PC-3 (cell line): Measurements from ENCODE around the gene CCDC194. TPM values are rescaled to one million over a fixed set of nuclear protein-coding genes. Genes with fewer than 3 reads are reported as not detected.

ENCODE experiments used
- ATAC-seq: fragments of 200-7000 bp; cut with Tn5 transposase; 2 replicates; pipeline ENCODE4 v1.9.1; 2020; ENCODE audit warnings: mild to moderate bottlenecking, moderate library complexity
- BruUV-seq: library from RNA; stranded (reverse); fragments of 400-500 nt; replicated peaks from 2 replicates; lab custom pipeline; 2021; lab: Mats Ljungman, UMichigan
- CTCF ChIA-PET: fragments of 300-600 bp; sonication (Branson Sonifier 250); formaldehyde crosslinking; loops from one replicate; lab custom pipeline; 2022; ENCODE audit warnings: antibody characterized with exemption; lab: Charles Lee
- POLR2A ChIA-PET: fragments of 300-600 bp; sonication (Branson Sonifier 250); formaldehyde crosslinking; loops from one replicate; lab custom pipeline; 2022; ENCODE audit warnings: antibody characterized with exemption; ENCODE audit not compliant: unreplicated experiment; lab: Charles Lee
- DNase-seq: peaks from one replicate; pipeline ENCODE4 v3.0.0-alpha.2; 2015
- H2AFZ ChIP-seq: fragments of 300-600 bp; sonication (generic); 2 replicates; pipeline ENCODE4 v1.6.0; 2016; ENCODE audit warnings: antibody characterized with exemption, low read length
- H3F3A ChIP-seq: fragments of 300-600 bp; sonication (generic); one replicate; pipeline ENCODE4 v1.6.0; 2017; ENCODE audit warnings: antibody characterized with exemption, low read length, control low read depth, mild to moderate bottlenecking; ENCODE audit not compliant: unreplicated experiment
- H3K27ac ChIP-seq: fragments of 300-600 bp; sonication (generic); 2 replicates; pipeline ENCODE4 v1.5.1; 2016; ENCODE audit warnings: mild to moderate bottlenecking, low read length
- H3K27me3 ChIP-seq: fragments of 300-600 bp; sonication (generic); 2 replicates; pipeline ENCODE4 v1.6.1; 2016; ENCODE audit warnings: low read length, mixed read lengths
- H3K36me3 ChIP-seq: fragments of 300-600 bp; sonication (generic); 2 replicates; pipeline ENCODE4 v1.6.1; 2016; ENCODE audit warnings: low read depth, mixed run types, low read length, mixed read lengths
- H3K4me1 ChIP-seq: fragments of 300-600 bp; sonication (generic); 2 replicates; pipeline ENCODE4 v1.5.1; 2016; ENCODE audit warnings: low read length; ENCODE audit not compliant: insufficient read depth
- H3K4me2 ChIP-seq: fragments of 300-600 bp; sonication (generic); 2 replicates; pipeline ENCODE4 v1.6.0; 2016; ENCODE audit warnings: low read length
- H3K4me3 ChIP-seq: fragments of 300-600 bp; sonication (generic); 2 replicates; pipeline ENCODE4 v1.5.1; 2016; ENCODE audit warnings: mild to moderate bottlenecking, low read length, mixed read lengths
- H3K79me2 ChIP-seq: fragments of 300-600 bp; sonication (generic); 2 replicates; pipeline ENCODE4 v1.6.1; 2017; ENCODE audit warnings: low read length, mixed read lengths
- H3K9ac ChIP-seq: fragments of 300-600 bp; sonication (generic); 2 replicates; pipeline ENCODE4 v1.6.0; 2016; ENCODE audit warnings: mild to moderate bottlenecking, low read length
- H3K9me2 ChIP-seq: fragments of 300-600 bp; sonication (generic); replicated peaks from 2 replicates; pipeline ENCODE4 v1.6.1; 2016; ENCODE audit warnings: mixed run types, low read length, mixed read lengths
- H3K9me3 ChIP-seq: fragments of 300-600 bp; sonication (generic); 2 replicates; pipeline ENCODE4 v1.6.1; 2016; ENCODE audit warnings: low read length, mixed read lengths
- H4K20me1 ChIP-seq: fragments of 300-600 bp; sonication (generic); 2 replicates; pipeline ENCODE4 v1.6.1; 2016; ENCODE audit warnings: low read length, mixed read lengths
- CTCF ChIP-seq: fragments of 300-600 bp; sonication (generic); conservative IDR thresholded peaks from 2 replicates; pipeline ENCODE4 v1.5.1; 2017; ENCODE audit warnings: antibody characterized with exemption, low read depth, mild to moderate bottlenecking, low read length
- EZH2 ChIP-seq: fragments of 300-600 bp; sonication (generic); IDR thresholded peaks from one replicate; pipeline ENCODE4 v1.6.1; 2017; ENCODE audit warnings: antibody characterized with exemption, mild to moderate bottlenecking, low read length; ENCODE audit not compliant: unreplicated experiment
- EZH2phosphoT487 ChIP-seq: fragments of 300-600 bp; sonication (generic); IDR thresholded peaks from 2 replicates; pipeline ENCODE4 v1.6.1; 2018; ENCODE audit warnings: mild to moderate bottlenecking, antibody characterized with exemption, low read length, borderline replicate concordance
- intact Hi-C: fragments of 100-400 bp; cut with micrococcal nuclease; formaldehyde crosslinking; loops from 2 replicates; pipeline ENCODE4 v1.9.0; 2023
- total RNA-seq: library from RNA; depleted of rRNA; stranded (reverse); fragments of >200 nt; gene quantifications from 2 replicates; pipeline ENCODE4 v1.2.3, GENCODE V29; 2014

Gene CCDC194
- total RNA-seq, 1 experiment from 2014 or later: not detected

GRCh38 chr19:17404621-17405249, 10.7 kb upstream of the CCDC194 start:
- POLR2A ChIA-PET: no interaction called here
- H2AFZ ChIP-seq: no peak overlapping the region

DNA sequence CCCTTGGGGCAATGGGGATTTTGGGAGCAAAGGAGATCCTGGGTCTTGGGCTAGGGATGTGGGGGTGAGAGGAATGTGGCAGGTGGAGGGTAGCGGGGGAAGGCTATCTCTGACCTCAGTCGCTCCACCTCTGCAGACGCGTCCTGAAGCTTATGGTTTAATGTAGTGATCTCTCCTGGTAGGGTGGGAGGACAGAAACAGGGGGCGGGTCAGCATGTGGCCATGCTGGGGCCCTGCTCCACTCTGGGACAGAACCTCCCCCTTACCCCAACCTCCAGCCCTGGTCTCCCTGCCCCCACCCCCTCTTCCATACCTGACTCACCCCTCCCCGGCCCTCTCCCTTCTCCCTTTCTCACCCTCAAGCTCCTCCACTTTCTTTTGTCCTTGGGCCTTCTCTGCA, 10.0 kb upstream of the CCDC194 start:
- no peak for ATAC-seq

More at GRCh38 chr19:17404621-17405249, 10.7 kb upstream of the CCDC194 start:
- Histone ChIP-seq H3K27ac (no peak overlapping the region), H3K4me2 (no peak overlapping the region), H3K36me3 (no peaks in the 10 kb centered on the region), H3K4me1 (no peaks in the 10 kb centered on the region), H4K20me1 (no peaks in the 10 kb centered on the region), H3K9me3 (no peaks in the 10 kb centered on the region), H3K9me2 (no peaks in the 10 kb centered on the region), H3K9ac (no peak overlapping the region), H3K27me3 (no peaks in the 10 kb centered on the region), H3K4me3 (no peak overlapping the region), H3K79me2 (no peaks in the 10 kb centered on the region), H3F3A (no peaks in the 10 kb centered on the region)
- CTCF ChIA-PET: no interaction called here
- no TSS peak for BruUV-seq
- intact Hi-C loops: no loop called here
- TF ChIP-seq CTCF (no peak), EZH2phosphoT487 (no peak), EZH2 (no peak)
- ATAC-seq: no peak
- no peak for DNase-seq

More for the DNA sequence above, 10.0 kb upstream of the CCDC194 start:
- H3K27me3 ChIP-seq: no peaks in the 10 kb centered on the region
- no peaks in the 10 kb centered on the region for H3K79me2 ChIP-seq
- H3K9me2 ChIP-seq: no peaks in the 10 kb centered on the region
- BruUV-seq: no TSS peak
- H4K20me1 ChIP-seq: no peaks in the 10 kb centered on the region
- CTCF ChIA-PET: no interaction called here
- no peak for DNase-seq
- H3F3A ChIP-seq: no peaks in the 10 kb centered on the region
- no peak overlapping the region for H3K27ac ChIP-seq
- H3K9me3 ChIP-seq: no peaks in the 10 kb centered on the region
- H2AFZ ChIP-seq: no peak overlapping the region
- no peak overlapping the region for H3K4me2 ChIP-seq
- no peaks in the 10 kb centered on the region for H3K4me1 ChIP-seq
- H3K9ac ChIP-seq: no peak overlapping the region
- no peaks in the 10 kb centered on the region for H3K36me3 ChIP-seq
- intact Hi-C loops: no loop called here
- POLR2A ChIA-PET: no interaction called here
- H3K4me3 ChIP-seq: no peak overlapping the region
- TF ChIP-seq EZH2 (no peak), CTCF (no peak), EZH2phosphoT487 (no peak)
